Left ventricle myocardium inferior (tissue), 1 donor: ENCODE measurements around the gene CELF2. TPM values are rescaled to one million over a fixed set of nuclear protein-coding genes. Genes with fewer than 3 reads are reported as not detected.
A peak's percentile ranks its signal among the peaks of the same experiment; 100 is the strongest.

ENCODE experiments used
- DNase-seq: peaks from one replicate; pipeline ENCODE4 v3.0.0-alpha.2; 2020
- H3K27ac ChIP-seq: fragments of 200-600 bp; replicated peaks from 2 replicates; pipeline ENCODE4 v1.8.0; 2021
- H3K27me3 ChIP-seq: fragments of 200-600 bp; 2 replicates; pipeline ENCODE4 v1.8.0; 2021; ENCODE audit warnings: low read depth
- H3K36me3 ChIP-seq: fragments of 200-600 bp; 2 replicates; pipeline ENCODE4 v1.8.0; 2021
- H3K4me1 ChIP-seq: fragments of 200-600 bp; 2 replicates; pipeline ENCODE4 v1.8.0; 2021
- H3K4me3 ChIP-seq: fragments of 200-600 bp; 2 replicates; pipeline ENCODE4 v1.8.0; 2021; ENCODE audit warnings: mild to moderate bottlenecking, moderate library complexity
- H3K9me3 ChIP-seq: fragments of 200-600 bp; replicated peaks from 2 replicates; pipeline ENCODE4 v1.8.0; 2021
- CTCF ChIP-seq: fragments of 200-600 bp; IDR thresholded peaks from 2 replicates; pipeline ENCODE4 v1.8.0; 2021; ENCODE audit warnings: antibody characterized with exemption, mild to moderate bottlenecking, borderline replicate concordance
- intact Hi-C: fragments of 100-400 bp; cut with micrococcal nuclease; formaldehyde crosslinking; loops from one replicate; pipeline ENCODE4 v1.11.0; 2022
- total RNA-seq: library from RNA; stranded (reverse); fragmentation: NEBNext Ultra II Directional; extraction: Animal tissue kit (Norgen Biotek cat#: 25700); gene quantifications from one replicate; pipeline ENCODE4 v1.2.1, GENCODE V29; 2021
- donor health status: DM: no; HTN: yes; CAD: no; lungs with severe emphysema.

Gene CELF2
- total RNA-seq, 1 donor from 2014 or later: 74.9 TPM

DNA sequence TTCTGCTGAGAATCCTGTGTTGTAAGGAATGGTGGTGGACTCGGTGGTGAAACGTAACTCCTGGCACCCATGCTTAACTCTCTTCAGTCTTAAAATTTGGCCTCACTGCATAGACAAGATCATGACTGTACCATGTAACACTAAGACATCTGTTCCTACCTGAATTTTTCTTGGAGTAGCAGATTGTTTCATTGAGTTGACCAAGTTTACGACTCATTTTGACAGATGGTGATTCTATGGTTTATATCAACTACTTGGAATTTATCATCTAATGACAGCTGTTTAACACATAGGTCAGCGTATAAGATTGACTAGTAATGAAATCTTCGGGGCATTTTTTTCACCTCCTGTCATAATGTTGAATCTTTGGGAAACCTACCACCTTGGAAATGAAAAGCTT lies 184.2 kb downstream of the CELF2 start:
- peaks cover 90% of the 10 kb centered on the region for H3K4me1 ChIP-seq
- peaks cover 8% of the 10 kb centered on the region for H3K36me3 ChIP-seq
- peaks cover 8% of the 10 kb centered on the region for H3K9me3 ChIP-seq
- DNase-seq: no peak
- H3K4me3 ChIP-seq: no peak overlapping the region
- no peak for TF ChIP-seq CTCF
- no peaks in the 10 kb centered on the region for H3K27me3 ChIP-seq
- peak overlapping the region; percentile 18 for H3K27ac ChIP-seq
- intact Hi-C loops: no loop called here

DNA sequence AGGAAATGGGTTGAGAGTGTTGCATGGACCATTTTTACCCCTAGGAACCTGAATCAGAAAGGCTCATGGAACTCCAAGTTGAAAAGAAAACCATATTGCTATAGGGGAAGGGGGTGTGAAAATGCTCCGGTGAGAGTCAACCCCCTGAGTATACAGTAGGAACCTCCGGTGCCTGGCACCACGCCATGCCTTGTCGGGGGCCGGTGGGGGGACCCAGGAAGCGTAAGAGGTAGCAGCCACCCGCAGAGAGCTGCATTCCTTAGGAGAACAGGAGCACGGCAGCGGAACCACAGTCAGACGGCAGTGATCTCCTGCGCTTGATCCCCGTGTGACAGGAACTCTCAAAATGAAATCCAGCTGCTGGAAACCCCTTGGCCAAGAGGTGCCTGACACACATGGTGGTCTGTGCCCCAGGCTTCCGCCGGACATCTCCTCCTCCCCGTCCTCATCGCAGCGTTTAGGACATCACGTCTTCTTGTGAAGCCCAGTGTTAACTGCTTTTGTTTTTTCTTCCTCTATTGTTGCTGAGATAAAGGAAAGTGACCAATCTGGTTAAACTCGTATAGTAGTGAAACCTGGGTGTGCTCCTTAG lies 186.8 kb downstream of the CELF2 start:
- H3K9me3 ChIP-seq: peaks cover 8% of the 10 kb centered on the region
- DNase-seq: no peak
- H3K27me3 ChIP-seq: no peaks in the 10 kb centered on the region
- H3K36me3 ChIP-seq: peaks cover 8% of the 10 kb centered on the region
- H3K4me3 ChIP-seq: no peak overlapping the region
- no peak for TF ChIP-seq CTCF
- peaks cover 87% of the 10 kb centered on the region for H3K4me1 ChIP-seq
- intact Hi-C loops: no loop called here
- peak overlapping the region; percentile 30 for H3K27ac ChIP-seq

GRCh38 chr10:11205030-11205772 lies 187.5 kb downstream of the CELF2 start:
- TF ChIP-seq CTCF: no peak
- H3K9me3 ChIP-seq: peaks cover 8% of the 10 kb centered on the region
- intact Hi-C loops: no loop called here
- H3K36me3 ChIP-seq: peaks cover 8% of the 10 kb centered on the region
- DNase-seq: no peak
- peaks cover 88% of the 10 kb centered on the region for H3K4me1 ChIP-seq
- H3K27me3 ChIP-seq: no peaks in the 10 kb centered on the region
- peak overlapping the region; percentile 30 for H3K27ac ChIP-seq
- H3K4me3 ChIP-seq: no peak overlapping the region

- no peak for TF ChIP-seq CTCF
- H3K9me3 ChIP-seq: no peaks in the 10 kb centered on the region
- no peak for DNase-seq
- no peak overlapping the region for H3K4me3 ChIP-seq
- H3K36me3 ChIP-seq: no peaks in the 10 kb centered on the region
- peaks cover 97% of the 10 kb centered on the region for H3K4me1 ChIP-seq
- intact Hi-C loops: no loop called here
- H3K27ac ChIP-seq: no peak overlapping the region
- H3K27me3 ChIP-seq: no peaks in the 10 kb centered on the region
Measured at GRCh38 chr10:11206676-11207559, 189.2 kb downstream of the CELF2 start.

GRCh38 chr10:11207560-11207844 lies 189.8 kb downstream of the CELF2 start:
- no peaks in the 10 kb centered on the region for H3K9me3 ChIP-seq
- peaks cover 97% of the 10 kb centered on the region for H3K4me1 ChIP-seq
- no peaks in the 10 kb centered on the region for H3K27me3 ChIP-seq
- TF ChIP-seq CTCF: no peak
- H3K4me3 ChIP-seq: no peak overlapping the region
- no peak overlapping the region for H3K27ac ChIP-seq
- no peaks in the 10 kb centered on the region for H3K36me3 ChIP-seq
- intact Hi-C loops: no loop called here
- no peak for DNase-seq
